ENCODE data around the gene SLC17A7.
A peak's percentile ranks its signal among the peaks of the same experiment; 100 is the strongest.
"Not testable (repeated sequence)": the region's sequence is repeated elsewhere in the genome, so short reads cannot be mapped to it uniquely, and the experiment has no call there.

SLC17A7 gene

DNA sequence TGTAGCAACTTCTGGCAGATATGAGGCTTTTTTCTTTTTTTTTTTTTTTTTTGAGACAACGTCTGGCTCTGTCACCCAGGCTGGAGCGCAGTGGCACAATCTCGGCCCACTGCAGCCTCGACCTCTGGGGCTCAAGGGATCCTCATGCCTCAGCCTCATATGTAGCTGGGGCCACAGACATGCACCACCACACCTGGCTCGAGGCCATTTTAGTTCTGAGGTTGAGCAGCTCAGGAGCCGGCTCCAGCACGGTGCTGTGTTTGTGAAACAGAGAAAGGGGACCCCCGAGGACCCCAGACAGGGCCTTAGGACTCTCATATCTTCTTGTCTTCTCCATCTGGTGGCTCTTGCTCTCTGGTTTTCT, 29.3 kb upstream of the SLC17A7 start:
- no peak for DNase-seq (ENCODE audit: low spot score)
- FAIRE-seq = no peak

DNA sequence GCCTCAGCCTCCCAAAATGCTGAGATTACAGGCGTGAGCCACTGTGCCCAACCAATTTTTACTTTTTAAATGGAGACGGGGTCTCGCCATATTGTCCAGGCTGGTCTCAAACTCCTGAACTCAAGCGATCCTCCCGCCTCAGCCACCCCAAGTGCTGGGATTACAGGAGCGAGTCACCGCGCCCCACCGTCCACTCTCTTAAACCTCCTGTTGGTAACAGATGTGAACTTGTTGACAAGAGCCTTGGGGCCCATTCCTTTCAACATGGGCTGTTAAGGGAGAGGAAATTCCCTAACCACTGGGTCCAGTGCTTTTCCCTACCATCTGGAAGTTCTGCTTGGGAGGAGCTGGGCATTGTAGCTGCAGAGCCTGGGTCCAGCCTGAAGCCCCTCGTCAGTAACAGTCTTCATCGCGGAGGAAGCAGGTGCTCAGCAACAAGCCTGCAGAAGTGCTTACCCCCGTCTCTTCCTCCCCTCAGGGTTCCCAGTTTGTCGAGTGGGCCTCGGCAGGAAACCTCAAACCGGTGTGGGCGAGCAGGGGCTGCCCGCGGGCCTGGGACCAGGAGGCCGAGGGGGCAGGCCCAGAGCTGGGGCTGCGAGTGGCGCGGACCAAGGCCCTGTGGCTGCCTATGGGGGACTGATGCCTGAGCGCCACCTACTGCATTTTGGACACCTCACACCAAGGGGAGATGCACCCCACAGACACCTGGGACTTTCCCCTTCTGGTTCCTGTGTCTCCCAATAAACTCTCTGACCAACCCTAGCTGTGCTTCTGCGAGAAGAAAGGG, 28.7 kb upstream of the SLC17A7 start:
- DNase-seq (ENCODE audit: low spot score) = no peak
- no peak for FAIRE-seq

DNA sequence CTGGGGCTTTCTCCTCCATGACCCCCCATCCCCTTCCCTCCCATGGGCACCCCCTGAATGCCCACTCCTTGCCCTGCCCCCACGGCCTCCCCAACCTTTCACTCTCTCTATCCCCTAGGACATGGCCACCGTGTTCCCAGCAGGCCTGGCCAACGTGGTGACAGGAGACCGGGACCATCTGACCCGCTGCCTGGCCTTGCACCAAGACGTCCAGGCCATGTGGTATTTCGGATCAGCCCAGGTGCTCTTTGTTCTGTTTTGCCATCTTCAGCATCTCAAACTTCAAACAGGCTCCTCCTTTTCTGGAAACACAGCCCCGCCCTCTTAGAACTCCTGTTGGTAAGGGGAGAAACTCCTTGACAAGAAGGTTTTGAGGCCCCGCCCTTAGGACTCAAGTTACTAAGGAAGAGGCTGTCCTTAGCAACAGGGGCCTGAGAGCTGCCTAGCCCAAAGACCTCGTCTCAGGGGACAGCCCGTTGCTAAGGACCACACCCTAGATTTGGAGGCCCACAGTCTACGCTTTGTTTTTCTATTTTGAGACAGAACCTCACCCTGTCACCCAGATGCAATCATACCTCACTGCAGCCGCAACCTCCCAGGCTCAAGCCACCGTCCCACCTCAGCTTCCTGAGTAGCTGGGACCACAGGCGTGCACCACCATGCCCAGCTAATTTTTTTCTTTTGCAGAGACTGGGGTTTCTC, 27.6 kb upstream of the SLC17A7 start:
- DNase-seq (ENCODE audit: low spot score) (no peak), FAIRE-seq (no peak)

DNA sequence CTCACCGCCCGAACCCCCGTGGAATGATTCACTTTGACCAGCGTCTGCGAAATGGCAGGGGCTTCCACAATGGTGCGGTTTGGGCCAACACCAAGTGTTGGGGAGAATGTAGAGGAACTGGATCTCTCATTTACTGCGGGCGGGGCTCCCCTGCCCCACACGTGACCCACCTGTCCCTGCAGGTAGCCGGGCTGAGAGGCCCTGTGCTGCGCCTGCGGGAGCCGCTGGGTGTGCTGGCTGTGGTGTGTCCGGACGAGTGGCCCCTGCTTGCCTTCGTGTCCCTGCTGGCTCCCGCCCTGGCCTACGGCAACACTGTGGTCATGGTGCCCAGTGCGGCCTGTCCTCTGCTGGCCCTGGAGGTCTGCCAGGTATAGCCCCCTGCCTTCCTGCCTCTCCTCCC, 26.9 kb upstream of the SLC17A7 start:
- FAIRE-seq (no peak), DNase-seq (ENCODE audit: low spot score) (no peak)

DNA sequence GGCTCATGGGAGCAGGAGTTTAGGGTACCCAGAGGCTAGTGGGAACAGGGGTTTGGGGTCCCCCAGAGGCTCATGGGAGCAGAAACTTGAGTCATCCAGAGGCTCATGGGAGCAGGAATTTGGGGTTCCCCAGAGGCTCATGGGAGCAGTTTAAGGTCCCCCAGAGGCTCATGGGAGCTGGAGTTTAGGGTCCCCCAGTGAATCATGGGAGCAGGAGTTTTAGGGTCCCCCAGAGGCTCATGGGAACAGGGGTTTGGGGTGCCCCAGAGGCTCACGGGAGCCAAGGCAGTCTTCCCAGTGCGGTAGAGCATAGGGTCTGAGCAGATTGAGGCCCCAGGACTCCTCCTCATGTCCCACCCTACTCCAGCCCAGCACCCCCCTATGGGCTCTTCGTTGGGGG, 24.0 kb upstream of the SLC17A7 start:
- no peak for FAIRE-seq

DNA sequence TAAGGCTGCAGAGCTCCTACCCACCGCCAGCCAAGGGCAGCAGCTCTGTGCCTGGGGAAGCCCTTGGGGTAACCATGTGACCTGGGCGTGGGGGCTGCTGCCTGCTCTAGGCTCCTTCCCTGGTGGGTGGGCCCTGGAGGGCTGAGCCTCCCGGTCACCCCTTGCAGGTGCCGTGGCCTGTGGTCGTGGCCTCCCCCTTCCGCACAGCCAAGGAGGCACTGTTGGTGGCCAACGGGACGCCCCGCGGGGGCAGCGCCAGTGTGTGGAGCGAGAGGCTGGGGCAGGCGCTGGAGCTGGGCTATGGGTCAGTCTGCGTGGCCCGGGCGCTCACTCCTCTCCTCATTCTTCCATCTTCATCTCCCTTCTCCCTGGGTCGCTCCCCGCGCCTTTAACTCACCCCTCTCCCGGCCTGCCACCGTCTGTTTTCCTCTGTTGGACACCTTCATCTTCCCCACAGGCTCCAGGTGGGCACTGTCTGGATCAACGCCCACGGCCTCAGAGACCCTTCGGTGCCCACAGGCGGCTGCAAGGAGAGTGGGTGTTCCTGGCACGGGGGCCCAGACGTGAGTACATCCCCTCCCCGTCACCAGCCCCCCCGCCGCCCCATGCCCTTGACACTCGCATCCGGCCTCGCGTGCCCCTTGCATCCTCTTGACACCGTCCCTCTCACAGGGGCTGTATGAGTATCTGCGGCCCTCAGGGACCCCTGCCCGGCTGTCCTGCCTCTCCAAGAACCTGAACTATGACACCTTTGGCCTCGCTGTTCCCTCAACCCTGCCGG, 22.8 kb upstream of the SLC17A7 start:
- DNase-seq (ENCODE audit: low spot score) = no peak
- no peak for FAIRE-seq

More for the DNA sequence above, 24.0 kb upstream of the SLC17A7 start:
- no peak for DNase-seq (ENCODE audit: low spot score)

DNA sequence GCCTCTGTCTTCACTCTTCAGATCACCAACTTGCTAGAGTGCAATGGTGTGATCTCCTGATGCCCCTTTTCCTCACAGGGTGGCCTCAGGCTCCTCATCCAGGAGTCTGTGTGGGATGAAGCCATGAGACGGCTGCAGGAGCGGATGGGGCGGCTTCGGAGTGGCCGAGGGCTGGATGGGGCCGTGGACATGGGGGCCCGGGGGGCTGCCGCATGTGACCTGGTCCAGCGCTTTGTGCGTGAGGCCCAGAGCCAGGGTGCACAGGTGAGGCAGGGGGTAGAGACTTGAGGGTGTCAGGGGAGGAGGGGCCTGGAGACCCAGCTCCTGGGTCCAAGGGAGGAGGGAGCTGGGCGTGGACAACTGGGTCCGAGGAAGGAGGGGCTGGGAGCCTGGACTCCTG, 21.2 kb upstream of the SLC17A7 start:
- no peak for FAIRE-seq

DNA sequence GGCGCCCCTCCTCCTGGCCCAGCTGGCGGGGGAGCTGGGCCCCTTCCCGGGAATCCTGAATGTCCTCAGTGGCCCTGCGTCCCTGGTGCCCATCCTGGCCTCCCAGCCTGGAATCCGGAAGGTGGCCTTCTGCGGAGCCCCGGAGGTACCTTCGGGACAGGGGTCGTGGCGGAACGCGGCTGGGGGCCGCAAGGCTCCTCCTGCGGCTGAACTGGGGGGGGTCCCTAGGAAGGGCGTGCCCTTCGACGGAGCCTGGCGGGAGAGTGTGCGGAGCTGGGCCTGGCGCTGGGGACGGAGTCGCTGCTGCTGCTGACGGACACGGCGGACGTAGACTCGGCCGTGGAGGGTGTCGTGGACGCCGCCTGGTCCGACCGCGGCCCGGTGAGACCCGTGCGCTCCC, 20.3 kb upstream of the SLC17A7 start:
- no peak for FAIRE-seq
- DNase-seq (ENCODE audit: low spot score) = no peak

More for the DNA sequence above, 21.2 kb upstream of the SLC17A7 start:
- no peak for DNase-seq (ENCODE audit: low spot score)

DNA sequence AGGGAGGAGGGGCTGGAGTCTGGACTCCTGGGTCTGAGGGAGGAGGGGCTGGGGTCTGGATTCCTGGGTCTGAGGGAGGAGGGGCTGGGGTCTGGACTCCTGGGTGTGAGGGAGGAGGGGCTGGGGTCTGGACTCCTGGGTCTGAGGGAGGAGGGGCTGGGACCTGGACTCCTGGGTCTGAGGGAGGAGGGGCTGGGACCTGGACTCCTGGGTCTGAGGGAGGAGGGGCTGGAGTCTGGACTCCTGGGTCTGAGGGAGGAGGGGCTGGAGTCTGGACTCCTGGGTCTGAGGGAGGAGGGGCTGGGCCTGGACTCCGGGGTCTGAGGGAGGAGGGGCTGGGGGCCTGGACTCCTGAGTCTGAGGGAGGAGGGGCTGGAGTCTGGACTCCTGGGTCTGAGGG, 19.8 kb upstream of the SLC17A7 start:
- not testable (repeated sequence) for DNase-seq (ENCODE audit: low spot score); FAIRE-seq

DNA sequence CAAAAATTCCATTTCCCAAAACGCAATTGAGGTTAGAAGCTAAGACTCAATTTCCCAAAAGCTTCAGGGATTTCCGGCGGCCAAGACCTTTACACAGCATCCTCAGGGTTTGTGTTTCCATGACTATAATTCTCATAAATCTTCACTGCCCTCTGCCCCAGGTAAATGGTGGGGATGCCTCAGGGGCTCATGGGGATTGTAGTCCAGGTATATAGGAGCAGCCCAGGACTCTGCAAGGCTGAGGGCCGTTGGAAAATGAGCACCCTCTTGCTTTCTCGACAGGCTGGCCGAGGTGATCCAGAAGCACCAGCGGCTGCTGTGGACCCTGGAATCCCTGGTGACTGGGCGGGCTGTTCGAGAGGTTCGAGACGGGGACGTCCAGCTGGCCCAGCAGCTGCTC, 18.1 kb upstream of the SLC17A7 start:
- DNase-seq (ENCODE audit: low spot score) = no peak
- FAIRE-seq = no peak

DNA sequence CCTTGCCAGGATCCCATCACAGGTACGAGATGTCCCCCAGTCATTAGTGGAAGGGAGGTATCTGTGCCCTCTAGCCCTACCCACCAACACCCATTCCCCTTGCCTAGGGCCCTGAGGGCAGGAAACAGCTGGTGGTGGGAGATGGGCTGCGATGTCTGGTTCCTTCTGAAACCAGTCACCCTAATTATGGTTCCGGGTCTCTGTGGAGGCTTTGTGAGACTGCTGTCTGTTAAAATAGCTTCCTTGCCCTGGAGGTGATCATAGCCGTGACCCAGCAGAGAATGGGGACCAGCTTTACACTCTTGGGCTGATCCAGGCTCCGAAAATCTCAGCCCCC, 17.2 kb upstream of the SLC17A7 start:
- no peak for FAIRE-seq
- DNase-seq (ENCODE audit: low spot score) = no peak

DNA sequence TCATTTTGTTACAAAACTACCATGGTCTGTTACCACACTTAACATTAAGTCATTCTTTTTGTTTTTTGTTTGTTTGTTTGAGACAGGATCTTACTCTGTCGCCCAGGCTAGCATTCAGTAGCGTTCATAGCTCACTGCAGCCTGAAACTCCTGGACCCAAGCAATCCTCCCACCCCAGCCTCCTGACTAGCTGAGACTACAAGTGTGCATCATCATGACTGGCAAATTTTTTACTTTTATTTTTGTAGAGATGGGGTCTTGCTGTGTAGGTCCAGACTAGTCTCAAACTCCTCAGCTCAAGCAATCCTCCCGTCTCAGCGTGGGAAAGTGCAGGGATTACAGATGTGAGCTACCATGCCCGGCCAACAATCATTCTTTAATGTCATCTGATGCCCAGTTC, 15.0 kb upstream of the SLC17A7 start:
- FAIRE-seq (no peak), DNase-seq (ENCODE audit: low spot score) (no peak)

DNA sequence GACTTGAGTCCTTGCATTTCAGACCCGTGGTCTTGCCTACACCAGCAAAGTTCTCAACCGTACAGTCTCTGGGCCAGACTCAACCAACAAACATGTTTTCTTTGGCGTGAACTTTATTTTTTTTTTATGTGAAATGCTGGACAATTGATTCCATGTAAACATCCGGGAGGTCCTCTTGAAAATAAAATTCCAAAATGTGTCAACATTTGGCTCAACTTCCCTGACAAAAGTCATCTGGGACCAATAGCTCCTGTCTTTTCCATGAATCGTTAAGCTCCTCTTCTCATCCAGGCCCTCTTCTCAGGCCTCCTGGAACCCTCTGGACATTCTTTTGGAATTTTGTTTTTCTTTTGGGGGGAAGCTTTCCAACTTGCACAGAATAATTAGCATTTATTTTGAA, 14.4 kb upstream of the SLC17A7 start:
- no peak for DNase-seq (ENCODE audit: low spot score)
- no peak for FAIRE-seq

DNA sequence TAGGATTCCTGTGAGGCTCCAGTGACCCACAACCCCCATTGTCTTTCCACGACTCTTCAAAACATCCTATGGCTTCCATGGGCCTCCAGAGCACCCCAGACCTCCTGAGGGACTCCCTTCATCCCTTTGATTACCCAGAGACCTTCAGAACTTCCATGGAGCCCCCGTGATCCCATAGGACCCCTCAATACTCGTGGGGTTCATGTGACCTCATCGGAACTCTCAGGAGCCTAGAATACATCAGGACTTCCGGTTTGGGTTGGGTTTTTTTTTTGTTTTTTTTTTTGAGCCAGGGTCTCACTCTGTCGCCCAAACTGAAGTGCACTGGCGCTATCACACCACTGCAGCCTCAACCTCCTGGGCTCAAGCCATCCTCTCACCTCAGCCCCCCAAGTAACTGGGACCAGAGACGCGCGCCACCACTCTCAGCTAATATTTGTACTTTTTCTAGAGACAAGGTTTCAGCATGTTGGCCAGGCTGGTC, 12.5 kb upstream of the SLC17A7 start:
- FAIRE-seq = no peak
- DNase-seq (ENCODE audit: low spot score) = no peak

DNA sequence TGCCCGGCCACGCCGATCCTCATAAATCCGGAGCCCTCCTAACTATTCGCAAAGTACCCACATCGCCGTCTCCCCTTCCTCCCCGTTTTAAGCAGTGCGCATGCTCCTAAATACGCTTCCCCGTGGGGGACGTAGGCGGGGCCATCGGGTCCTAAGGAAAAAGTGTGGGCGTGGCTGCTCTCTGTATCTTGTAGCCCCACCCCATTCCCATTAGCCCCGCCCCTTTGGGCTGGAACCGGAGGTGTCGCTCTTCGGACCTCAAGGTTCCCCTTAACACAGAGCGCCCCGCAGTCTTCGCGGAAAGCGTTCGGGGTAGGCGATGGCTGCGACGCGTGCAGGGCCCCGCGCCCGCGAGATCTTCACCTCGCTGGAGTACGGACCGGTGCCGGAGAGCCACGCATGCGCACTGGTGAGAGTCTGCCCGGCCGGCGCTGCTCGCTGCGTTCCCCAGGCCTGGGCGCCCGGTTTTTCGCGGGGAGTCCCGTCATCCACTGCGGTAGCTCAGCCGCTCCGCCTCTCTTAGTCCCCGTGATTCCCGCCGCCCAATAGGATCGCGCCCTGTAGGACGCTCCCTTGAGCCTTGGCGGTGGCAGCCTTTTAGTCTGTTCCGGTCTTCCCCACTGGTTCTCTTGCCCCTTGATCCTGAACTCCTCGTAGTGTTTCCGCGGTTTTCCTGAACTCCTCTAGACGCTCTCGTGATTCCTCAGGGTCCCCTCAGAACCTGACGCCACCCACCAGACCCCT, 11.9 kb upstream of the SLC17A7 start, which contains the start of gene ALDH16A1:
Gene ALDH16A1, plus strand, starts transcription at position 213 of the 744 bp plus-strand sequence. Its CDS starts 107 bp downstream, at position 320.
- peak; percentile 97 for DNase-seq (ENCODE audit: low spot score)

DNA sequence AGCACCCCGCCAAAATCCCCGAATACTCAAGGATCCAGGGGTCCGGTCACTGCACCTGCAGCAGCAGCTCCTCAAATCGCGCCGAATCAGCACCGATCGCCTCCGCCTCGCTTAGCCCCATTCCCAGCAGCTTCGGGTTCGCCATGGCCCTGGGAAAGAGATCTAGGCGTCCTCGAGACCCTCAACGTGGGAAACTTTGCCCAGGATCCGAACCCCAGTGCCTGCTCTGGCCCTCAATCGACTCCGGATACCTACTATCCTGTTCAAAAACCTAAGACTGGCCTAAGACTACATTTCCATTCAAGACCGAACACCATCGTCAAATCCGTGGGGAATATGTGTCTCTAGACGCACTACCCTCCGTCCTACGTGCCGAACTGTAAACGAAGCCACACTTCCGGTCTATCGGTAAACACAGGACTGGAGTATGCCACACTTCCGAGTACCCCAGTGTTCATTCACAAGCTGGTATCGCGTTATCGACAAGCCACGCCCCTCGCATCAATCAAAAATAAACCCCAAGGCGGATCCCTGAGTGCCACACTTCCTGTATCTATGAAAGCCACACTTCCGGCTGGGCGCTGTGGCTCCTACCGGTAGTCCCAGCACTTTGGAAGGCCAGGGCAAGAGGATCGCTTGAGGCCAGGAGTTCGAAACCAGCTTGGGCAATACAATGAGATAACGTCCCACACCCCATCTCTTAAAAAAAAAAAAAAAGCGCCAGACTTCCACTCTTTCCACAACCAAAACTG, 10.3 kb upstream of the SLC17A7 start, which contains the start of gene PIH1D1:
Gene PIH1D1, minus strand, starts transcription at position 385 of the 752 bp plus-strand sequence. Its CDS starts 240 bp downstream, at position 145.
- peak; percentile 66 for FAIRE-seq
- peak; percentile 91 for DNase-seq (ENCODE audit: low spot score)

More for the DNA sequence above, 11.9 kb upstream of the SLC17A7 start, which contains the start of gene ALDH16A1:
- no peak for FAIRE-seq

DNA sequence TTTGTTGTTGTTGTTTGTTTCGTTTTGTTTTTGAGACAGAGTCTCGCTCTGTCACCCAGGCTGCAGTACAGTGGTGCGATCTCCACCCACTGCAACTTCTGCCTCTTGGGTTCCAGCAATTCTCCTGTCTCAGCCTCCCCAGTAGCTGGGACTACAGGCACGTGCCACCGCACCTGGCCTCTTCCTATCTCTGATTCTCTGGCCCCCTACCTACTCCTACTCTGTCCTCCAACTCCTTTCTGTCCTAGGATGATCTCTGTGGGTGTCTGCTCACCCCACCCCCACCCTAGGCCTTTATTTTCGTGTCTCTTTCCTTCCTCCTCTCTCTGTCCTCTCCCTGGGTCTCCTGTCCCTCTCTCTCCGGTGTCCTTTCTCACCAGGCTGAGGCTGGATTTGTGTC, 9.1 kb upstream of the SLC17A7 start:
- DNase-seq (ENCODE audit: low spot score) = no peak
- no peak for FAIRE-seq

DNA sequence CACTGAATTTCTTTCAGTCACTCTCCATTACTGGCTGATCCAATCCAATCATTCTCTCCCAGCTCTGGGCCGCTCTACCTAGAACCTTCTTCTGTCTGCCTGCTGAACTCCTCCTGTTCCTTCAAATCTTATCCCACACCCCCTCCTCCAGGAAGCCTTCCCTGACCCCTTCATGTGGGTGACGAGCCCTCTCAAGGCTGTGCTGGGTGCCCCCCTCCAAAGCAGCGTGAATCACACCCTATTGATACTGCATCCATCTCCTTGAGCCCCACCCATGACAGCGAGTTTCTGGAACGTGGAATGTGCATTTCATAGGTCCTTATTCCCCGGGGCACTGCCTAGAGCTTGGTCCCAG, 7.1 kb upstream of the SLC17A7 start:
- FAIRE-seq (no peak), DNase-seq (ENCODE audit: low spot score) (no peak)

DNA sequence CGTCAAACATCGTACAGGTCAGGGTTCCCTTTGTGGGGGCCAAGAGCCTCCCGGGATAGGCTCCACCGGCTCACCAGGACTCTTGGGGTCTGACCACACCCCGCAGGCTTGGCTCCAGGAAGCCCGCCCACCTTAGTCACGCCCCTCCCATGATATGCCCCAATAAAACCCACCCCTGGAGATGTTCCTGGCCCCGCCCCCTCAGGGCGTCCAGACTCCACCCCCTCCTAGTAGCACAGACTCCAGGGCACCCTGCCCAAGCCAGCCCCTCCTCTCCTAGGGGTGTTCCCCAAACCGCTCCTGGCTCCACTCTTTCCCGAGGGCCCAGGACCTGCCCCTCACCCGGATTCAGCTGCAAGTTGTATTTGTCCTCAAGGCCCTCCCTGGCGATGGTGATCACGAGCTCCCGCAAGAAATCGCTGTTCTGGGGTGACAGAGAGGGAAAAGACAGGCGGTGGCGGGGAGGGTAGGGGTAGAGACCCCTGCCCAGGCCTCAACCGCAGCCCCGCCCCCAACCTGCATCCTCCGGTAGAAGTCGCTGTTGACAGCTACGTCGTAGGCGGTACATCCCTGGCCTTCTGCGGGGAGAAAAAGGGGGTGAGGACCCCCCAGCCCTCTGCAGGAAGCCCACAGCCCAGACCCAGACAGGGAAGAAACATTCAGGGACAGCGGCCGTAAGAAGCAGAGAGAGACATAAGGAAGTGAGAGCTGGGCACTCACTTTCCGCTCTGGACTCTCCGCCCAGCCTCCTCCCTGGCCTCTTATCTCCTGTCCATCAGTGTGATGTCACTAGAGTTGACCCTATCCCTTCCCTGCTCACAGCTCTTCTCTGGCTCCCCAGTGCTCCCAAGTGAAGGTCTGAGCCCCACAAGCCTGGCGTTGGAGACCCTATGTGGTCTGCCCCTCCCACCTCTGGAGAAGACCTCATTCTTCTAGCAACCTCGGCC, 6.4 kb upstream of the SLC17A7 start:
- no peak for FAIRE-seq

More for the DNA sequence above, 6.4 kb upstream of the SLC17A7 start:
- DNase-seq (ENCODE audit: low spot score) = no peak
